ENCODE data around the gene ARHGAP20. TPM values are rescaled to one million over a fixed set of nuclear protein-coding genes. Genes with fewer than 3 reads are reported as not detected.

ARHGAP20 gene
- total RNA-seq, 1 experiment from 2014 or later = 0.04 TPM

- WGBS (ENCODE audit: extremely low coverage, insufficient read length, low lambda C conversion rate) = no CpG with 5 or more reads among the region's 3 CpGs
- TF ChIP-seq, protein P1, sequence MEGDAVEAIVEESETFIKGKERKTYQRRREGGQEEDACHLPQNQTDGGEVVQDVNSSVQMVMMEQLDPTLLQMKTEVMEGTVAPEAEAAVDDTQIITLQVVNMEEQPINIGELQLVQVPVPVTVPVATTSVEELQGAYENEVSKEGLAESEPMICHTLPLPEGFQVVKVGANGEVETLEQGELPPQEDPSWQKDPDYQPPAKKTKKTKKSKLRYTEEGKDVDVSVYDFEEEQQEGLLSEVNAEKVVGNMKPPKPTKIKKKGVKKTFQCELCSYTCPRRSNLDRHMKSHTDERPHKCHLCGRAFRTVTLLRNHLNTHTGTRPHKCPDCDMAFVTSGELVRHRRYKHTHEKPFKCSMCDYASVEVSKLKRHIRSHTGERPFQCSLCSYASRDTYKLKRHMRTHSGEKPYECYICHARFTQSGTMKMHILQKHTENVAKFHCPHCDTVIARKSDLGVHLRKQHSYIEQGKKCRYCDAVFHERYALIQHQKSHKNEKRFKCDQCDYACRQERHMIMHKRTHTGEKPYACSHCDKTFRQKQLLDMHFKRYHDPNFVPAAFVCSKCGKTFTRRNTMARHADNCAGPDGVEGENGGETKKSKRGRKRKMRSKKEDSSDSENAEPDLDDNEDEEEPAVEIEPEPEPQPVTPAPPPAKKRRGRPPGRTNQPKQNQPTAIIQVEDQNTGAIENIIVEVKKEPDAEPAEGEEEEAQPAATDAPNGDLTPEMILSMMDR (conservative IDR thresholded peaks at IDR 0.05) = no peak
- Histone ChIP-seq H2BK12ac (ENCODE audit: insufficient read length, low read depth, low read length) (no peak overlapping the region), H4K91ac (ENCODE audit: insufficient read length, low read depth, low read length) (no peak overlapping the region), H3K14ac (ENCODE audit: insufficient read depth, low read length) (no peak overlapping the region), H4K8ac (replicated peaks; ENCODE audit: insufficient read length, low read depth, low read length) (no peak overlapping the region), H3K79me2 (ENCODE audit: insufficient read depth, low read length) (no peaks in the 10 kb centered on the region), H2BK5ac (ENCODE audit: insufficient read length, low read length) (no peak overlapping the region), H3K23ac (ENCODE audit: insufficient read length, low read depth, low read length) (no peak overlapping the region), H3K9ac (ENCODE audit: extremely low read depth, insufficient read length, low read length) (no peak overlapping the region), H2AFZ (ENCODE audit: low read length) (no peak overlapping the region), H3K4ac (ENCODE audit: low read depth, low read length) (no peak overlapping the region), H3K4me2 (ENCODE audit: insufficient read depth, insufficient read length, low read length) (no peak overlapping the region), H4K20me1 (ENCODE audit: control insufficient read depth, insufficient read depth, insufficient read length) (no peaks in the 10 kb centered on the region), H4K5ac (ENCODE audit: insufficient read length, low read depth, low read length) (no peak overlapping the region), H2BK120ac (ENCODE audit: low read depth, low read length, poor library complexity, severe bottlenecking) (no peak overlapping the region), H3K27me3 (ENCODE audit: insufficient read depth, low read length) (no peaks in the 10 kb centered on the region), H3T11ph (ENCODE audit: low read length) (no peak overlapping the region), H3K9me3 (ENCODE audit: control insufficient read depth, low read depth, low read length) (no peaks in the 10 kb centered on the region), H3K79me1 (ENCODE audit: insufficient read depth, low read depth, low read length, poor library complexity, severe bottlenecking) (no peaks in the 10 kb centered on the region), H3K4me1 (ENCODE audit: insufficient read depth, low read length) (no peaks in the 10 kb centered on the region), H2BK20ac (ENCODE audit: low read depth, low read length, poor library complexity, severe bottlenecking) (no peak overlapping the region), H2AK5ac (ENCODE audit: insufficient read length, low read length) (no peak overlapping the region), H3K18ac (ENCODE audit: insufficient read length, low read depth, low read length) (no peak overlapping the region), H2BK15ac (ENCODE audit: low read depth, low read length) (no peak overlapping the region), H3K56ac (ENCODE audit: insufficient read length, low read depth, low read length) (no peak overlapping the region), H3K27ac (ENCODE audit: insufficient read length, low read depth, low read length) (no peak overlapping the region), H3K23me2 (ENCODE audit: insufficient read length, low read depth, low read length, poor library complexity, severe bottlenecking) (no peaks in the 10 kb centered on the region)
- H3K36me3 Mint-ChIP-seq (ENCODE audit: insufficient read depth in 1 of 3, low read depth in 3 of 3) = no peaks in the 10 kb centered on the region
- H3K27me3 Mint-ChIP-seq (ENCODE audit: low read depth) = no peaks in the 10 kb centered on the region; the same call in 1 of the 2 replicates
- H3K27ac Mint-ChIP-seq = no peak overlapping the region
- H3K9me3 Mint-ChIP-seq = no peaks in the 10 kb centered on the region; a peak in 1 of 5 replicates
- no peaks in the 10 kb centered on the region for H3K4me1 Mint-ChIP-seq
- H3K4me3 Mint-ChIP-seq = no peak overlapping the region
- DNase-seq = no peak
Measured at GRCh38 chr11:110655967-110656366, 56.3 kb downstream of the ARHGAP20 start.

Measured in H9 (cell line).